Measurements from ENCODE around the gene PARD6A.

PARD6A gene

GRCh38 chr16:67701420-67701819 is 40.7 kb downstream of the PARD6A start (continued):
- TF ChIP-seq, protein P1, sequence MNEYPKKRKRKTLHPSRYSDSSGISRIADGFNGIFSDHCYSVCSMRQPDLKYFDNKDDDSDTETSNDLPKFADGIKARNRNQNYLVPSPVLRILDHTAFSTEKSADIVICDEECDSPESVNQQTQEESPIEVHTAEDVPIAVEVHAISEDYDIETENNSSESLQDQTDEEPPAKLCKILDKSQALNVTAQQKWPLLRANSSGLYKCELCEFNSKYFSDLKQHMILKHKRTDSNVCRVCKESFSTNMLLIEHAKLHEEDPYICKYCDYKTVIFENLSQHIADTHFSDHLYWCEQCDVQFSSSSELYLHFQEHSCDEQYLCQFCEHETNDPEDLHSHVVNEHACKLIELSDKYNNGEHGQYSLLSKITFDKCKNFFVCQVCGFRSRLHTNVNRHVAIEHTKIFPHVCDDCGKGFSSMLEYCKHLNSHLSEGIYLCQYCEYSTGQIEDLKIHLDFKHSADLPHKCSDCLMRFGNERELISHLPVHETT (tag by site-specific recombination; IDR thresholded peaks at IDR 0.05): no peak
- TF ChIP-seq ZSCAN23 (tag by site-specific recombination; IDR thresholded peaks at IDR 0.05) (no peak), ZNF521 (tag by site-specific recombination; IDR thresholded peaks at IDR 0.05) (no peak), REST (tag by site-specific recombination; IDR thresholded peaks at IDR 0.05) (no peak), ZNF169 (tag by site-specific recombination; IDR thresholded peaks at IDR 0.05) (no peak), ZFP37 (tag by site-specific recombination; IDR thresholded peaks at IDR 0.05) (no peak)
- TF ChIP-seq, protein P2, sequence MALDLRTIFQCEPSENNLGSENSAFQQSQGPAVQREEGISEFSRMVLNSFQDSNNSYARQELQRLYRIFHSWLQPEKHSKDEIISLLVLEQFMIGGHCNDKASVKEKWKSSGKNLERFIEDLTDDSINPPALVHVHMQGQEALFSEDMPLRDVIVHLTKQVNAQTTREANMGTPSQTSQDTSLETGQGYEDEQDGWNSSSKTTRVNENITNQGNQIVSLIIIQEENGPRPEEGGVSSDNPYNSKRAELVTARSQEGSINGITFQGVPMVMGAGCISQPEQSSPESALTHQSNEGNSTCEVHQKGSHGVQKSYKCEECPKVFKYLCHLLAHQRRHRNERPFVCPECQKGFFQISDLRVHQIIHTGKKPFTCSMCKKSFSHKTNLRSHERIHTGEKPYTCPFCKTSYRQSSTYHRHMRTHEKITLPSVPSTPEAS (tag by site-specific recombination; IDR thresholded peaks at IDR 0.05): no peak

- peaks cover 4% of the 10 kb centered on the region; the same call in 1 of the 2 replicates for H3K4me1 ChIP-seq (ENCODE audit: control insufficient read depth, insufficient read depth, low read length)
- H3K4me3 ChIP-seq (ENCODE audit: low read depth, low read length): no peak overlapping the region
- peaks cover 0 to 5% of the 10 kb centered on the region in 2 experiments; a peak in 2 of 3 replicates for H3K36me3 ChIP-seq (ENCODE audit: control insufficient read depth in 2 of 2, insufficient read depth in 1 of 2, low read length in 2 of 2)
- H3K9me3 ChIP-seq (ENCODE audit: control insufficient read depth, insufficient read depth, low read depth, low read length): no peaks in the 10 kb centered on the region
- ChIA-PET POLR2A (no interaction called here), CTCF (interaction anchor here (0.6 to 0.7 kb wide), 2 partner anchors 38 to 463 kb away, joined by 4 to 5 read pairs; no protein-coding TSS in a partner anchor)
- no peak overlapping the region for H3K27ac ChIP-seq (ENCODE audit: extremely low read depth, low read depth, low read length)
- TF ChIP-seq ZSCAN5A (tag by site-specific recombination; IDR thresholded peaks at IDR 0.05) (no peak), REST (tag by site-specific recombination; IDR thresholded peaks at IDR 0.05) (no peak), ZNF600 (tag by site-specific recombination; IDR thresholded peaks at IDR 0.05) (no peak), ZNF514 (tag by site-specific recombination; IDR thresholded peaks at IDR 0.05) (no peak), ZBTB49 (tag by site-specific recombination; IDR thresholded peaks at IDR 0.05; ENCODE audit: low read depth) (no peak), ZNF776 (tag by site-specific recombination; IDR thresholded peaks at IDR 0.05; ENCODE audit: borderline replicate concordance) (no peak), ZFHX2 (tag by site-specific recombination; conservative IDR thresholded peaks at IDR 0.05) (no peak), KLF7 (tag by site-specific recombination; IDR thresholded peaks at IDR 0.05; ENCODE audit: borderline replicate concordance) (no peak), ZNF585B (tag by site-specific recombination; IDR thresholded peaks at IDR 0.05) (no peak), ZNF174 (tag by site-specific recombination; IDR thresholded peaks at IDR 0.05) (no peak), ZSCAN23 (tag by site-specific recombination; IDR thresholded peaks at IDR 0.05) (no peak), ZNF354C (tag by site-specific recombination; IDR thresholded peaks at IDR 0.05; ENCODE audit: borderline replicate concordance, low read depth) (no peak)
- TF ChIP-seq, protein P3, sequence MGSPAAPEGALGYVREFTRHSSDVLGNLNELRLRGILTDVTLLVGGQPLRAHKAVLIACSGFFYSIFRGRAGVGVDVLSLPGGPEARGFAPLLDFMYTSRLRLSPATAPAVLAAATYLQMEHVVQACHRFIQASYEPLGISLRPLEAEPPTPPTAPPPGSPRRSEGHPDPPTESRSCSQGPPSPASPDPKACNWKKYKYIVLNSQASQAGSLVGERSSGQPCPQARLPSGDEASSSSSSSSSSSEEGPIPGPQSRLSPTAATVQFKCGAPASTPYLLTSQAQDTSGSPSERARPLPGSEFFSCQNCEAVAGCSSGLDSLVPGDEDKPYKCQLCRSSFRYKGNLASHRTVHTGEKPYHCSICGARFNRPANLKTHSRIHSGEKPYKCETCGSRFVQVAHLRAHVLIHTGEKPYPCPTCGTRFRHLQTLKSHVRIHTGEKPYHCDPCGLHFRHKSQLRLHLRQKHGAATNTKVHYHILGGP (tag by site-specific recombination; IDR thresholded peaks at IDR 0.05): no peak
- TF ChIP-seq, protein P4, sequence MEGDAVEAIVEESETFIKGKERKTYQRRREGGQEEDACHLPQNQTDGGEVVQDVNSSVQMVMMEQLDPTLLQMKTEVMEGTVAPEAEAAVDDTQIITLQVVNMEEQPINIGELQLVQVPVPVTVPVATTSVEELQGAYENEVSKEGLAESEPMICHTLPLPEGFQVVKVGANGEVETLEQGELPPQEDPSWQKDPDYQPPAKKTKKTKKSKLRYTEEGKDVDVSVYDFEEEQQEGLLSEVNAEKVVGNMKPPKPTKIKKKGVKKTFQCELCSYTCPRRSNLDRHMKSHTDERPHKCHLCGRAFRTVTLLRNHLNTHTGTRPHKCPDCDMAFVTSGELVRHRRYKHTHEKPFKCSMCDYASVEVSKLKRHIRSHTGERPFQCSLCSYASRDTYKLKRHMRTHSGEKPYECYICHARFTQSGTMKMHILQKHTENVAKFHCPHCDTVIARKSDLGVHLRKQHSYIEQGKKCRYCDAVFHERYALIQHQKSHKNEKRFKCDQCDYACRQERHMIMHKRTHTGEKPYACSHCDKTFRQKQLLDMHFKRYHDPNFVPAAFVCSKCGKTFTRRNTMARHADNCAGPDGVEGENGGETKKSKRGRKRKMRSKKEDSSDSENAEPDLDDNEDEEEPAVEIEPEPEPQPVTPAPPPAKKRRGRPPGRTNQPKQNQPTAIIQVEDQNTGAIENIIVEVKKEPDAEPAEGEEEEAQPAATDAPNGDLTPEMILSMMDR (tag by site-specific recombination; IDR thresholded peaks at IDR 0.05): no peak
Observed at GRCh38 chr16:67702130-67702529, 41.4 kb downstream of the PARD6A start.
